ENCODE data around the gene DSCAML1.
A peak's percentile ranks its signal among the peaks of the same experiment; 100 is the strongest.

Gene DSCAML1

DNA sequence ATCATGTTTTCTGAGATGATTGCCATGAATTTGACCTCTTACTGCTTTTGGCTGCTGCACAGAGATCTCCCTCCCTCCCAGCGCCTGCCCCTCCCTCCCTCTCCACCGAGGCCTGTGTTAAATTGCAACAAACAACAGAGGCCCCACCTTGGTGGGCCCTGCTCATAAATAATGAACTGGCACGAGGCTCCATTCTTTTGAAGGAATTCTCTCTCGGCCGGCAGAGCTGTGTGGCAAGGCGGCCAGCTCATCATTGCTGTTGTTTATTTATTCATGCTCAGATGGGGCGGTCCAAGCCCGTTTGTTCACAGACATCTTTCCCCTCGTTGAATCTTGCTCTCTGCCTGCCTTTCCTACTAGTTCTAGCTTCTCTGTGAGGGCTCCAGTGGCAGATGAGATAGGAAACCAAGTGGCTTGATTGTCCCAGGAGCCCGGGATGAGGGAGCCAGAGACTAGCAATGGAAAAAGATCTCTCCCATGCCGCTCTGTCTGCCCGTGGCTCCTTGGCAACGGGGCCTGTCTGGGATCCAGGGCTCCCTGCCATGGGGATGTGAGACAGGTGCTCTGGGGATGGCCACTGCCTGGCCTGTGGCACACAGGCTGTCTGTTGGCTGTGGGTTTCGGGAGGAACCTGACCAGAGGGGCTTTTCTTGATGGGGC, 192.6 kb downstream of the DSCAML1 start:
- DNase-seq = no peak

DNA sequence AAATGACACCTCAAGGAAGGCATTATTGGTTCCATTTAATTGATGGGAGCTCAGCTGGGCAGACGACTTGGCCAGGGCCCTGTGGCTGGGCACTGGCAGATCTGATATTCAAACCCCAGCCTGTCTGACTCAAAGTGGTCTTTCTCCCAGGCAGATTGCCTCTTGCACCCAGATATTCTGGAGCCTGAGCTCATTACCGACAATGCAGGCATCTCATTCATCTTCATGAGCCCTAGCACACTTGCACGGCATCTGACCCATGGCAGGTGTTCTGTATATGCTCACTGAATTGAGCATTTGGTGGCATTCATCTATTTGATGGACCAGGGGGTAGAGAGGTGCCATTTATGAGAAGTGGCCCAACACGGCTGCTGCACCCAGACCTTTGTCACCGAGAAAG, 193.1 kb downstream of the DSCAML1 start:
- no peak for DNase-seq

DNA sequence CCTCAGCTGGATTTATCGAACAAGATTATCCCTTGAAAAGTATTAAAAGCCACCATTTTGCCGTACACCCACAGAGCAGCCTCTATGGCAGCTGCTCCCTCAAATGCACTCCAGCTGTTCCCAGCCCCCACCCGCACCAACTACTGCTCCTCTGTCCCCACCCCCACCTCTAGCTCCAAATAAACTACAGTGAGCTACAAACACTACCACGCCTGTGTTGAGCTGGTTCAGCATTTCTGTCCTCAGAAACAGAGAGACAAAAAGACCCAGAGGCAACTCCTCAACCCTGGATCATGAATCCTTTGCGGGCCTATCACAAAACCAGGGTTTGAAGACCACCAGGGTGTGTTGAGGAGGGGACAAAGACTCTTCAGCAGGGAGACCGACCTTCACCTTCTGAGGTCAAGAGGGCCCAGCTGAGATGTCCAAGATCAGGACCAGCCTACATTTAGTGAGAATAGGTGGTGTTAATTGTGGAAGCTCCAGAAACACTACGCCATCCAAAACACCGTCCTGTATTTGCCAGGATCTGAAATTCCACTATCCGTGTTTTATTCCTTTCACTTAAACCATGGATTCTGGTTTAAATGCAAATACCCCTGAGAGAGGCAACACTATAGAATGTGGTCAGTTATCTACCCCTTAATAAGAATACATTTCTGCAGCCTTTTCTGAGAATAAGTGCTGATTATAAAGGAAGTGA, 195.9 kb downstream of the DSCAML1 start:
- DNase-seq = no peak

DNA sequence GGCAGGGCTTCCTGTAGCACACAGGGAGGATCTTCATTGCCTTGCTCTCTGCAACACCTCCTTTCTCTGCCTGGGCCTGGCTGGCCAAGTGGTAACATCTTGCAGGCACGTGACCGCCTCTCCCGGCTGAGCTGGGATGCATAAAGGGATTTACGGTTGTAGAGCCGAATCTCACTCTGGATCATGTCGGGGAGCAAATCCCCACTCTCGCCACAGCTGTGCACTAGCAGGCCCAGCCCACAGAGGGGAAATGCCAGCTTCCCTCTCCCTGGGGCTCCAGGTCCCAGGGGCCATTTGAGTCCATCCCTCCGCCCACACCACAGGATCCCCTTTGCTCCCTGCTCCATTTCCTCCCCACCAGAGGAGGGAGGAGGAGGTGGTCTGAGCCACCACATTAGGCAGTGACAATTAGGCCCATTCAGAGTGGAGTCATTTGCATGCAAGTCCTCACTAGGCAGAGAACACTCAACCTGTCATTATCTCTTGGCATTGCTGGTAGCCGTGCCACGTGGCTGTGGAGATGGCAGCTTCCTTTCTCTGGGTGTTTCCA, 196.7 kb downstream of the DSCAML1 start:
- no peak for DNase-seq

DNA sequence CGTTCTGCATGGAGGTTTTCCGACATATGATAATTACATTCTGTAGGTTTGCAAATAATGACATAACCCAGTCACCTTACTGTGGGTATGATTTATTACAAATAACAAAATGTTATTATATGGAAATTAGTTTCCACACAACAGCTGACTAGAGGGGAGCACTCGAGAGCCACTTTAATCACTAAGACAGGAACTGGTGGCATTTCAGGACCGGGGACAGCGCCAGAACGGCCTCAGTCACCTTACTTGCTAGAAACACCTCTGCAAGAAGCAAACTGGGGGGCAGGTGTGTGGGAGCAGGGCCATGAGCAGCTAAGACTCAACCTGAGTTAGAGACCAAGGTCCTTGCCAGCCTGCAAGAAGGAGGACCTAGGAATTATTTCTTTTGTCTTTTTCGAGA, 199.9 kb downstream of the DSCAML1 start:
- DNase-seq = peak; percentile 7

DNA sequence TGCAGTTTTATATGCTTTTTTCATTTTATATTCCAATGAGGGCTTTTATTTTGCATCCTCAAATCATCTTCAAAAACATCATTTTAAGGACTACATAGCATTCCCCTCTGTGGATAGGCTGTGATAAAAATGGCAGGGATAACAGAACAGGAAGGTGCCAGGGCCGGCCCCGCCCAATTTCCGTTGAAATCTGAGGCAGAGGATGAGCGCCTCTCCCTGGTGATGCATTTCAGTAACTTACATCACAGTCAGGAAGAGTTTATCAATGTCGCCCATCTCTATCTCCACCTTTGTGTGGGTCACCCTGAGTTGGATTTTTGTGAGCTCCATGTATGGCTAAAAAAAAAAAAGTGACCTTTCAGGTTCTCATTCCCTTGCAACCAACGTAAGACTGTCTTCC, 201.6 kb downstream of the DSCAML1 start:
- no peak for DNase-seq

DNA sequence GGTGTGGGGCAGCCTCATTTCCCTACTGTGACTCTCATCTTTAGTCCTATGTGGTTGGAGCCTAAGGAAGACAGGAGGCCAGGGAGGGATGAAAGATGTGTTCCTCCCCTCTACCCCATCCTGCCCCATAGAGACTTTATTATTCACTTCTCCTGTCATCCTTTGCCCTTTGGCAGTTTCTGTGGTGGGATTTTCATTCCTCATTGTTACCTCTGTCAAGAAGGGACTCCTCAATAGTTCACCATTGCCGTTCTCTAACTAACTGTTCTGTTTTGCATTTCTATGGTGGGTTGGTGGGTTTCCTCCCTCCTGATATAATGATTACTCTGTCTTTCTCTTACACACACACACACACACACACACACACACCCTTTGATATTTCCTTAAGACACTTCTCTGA, 202.3 kb downstream of the DSCAML1 start:
- DNase-seq = no peak

DNA sequence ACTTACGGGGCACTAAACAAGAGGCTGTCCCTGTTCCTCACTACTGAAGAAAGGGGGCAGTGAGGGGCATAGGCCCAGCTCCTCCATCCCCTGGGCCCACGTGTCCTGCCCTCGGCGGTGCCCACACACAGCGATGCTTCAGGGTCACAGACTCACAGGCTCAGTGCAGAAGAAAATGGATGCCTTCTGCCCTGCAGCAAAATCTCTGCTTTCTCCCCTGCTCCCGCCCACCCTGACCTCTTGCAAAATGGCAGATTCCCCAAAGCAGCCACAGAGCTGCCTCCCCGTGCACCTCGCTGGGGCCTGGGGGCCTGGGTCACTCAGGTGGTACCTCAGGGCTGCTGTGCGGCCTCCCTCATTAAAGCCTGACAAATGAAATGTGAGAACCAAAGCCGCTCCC, 204.0 kb downstream of the DSCAML1 start:
- DNase-seq = no peak

DNA sequence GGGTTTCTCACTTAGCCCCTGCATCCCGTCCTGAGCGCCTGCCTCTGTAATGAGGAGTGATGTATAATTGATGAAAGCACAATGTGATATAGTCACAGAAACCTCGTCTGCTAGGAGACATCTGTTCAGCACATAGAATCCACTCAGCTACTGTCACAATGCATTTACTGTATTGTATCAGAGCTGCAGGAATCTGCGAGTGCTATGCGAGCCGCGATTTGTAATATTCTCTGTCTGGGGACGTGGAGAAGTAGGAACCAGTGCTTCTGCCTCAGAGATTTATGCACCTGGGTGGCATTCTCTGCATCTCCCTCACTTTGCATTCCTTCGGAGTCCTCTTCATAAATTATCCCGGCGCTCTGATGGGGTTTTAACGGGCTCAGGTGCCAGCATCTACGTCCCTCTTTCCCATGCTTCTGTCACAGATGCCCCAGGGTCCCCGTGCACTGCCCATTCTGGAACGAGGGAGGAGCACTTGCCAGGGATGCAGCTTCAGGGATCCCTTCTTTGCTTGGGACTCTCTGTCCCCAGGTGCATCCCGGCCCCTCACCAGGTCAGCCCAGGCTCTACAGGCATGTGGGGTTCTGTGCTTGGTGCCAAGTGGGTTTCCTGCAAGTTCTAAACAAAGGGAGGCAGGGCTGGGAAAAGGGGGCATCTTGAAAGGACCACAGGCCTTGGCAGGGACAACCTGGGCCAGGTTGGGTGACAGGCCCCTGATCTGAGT, 205.5 kb downstream of the DSCAML1 start:
- no peak for DNase-seq

DNA sequence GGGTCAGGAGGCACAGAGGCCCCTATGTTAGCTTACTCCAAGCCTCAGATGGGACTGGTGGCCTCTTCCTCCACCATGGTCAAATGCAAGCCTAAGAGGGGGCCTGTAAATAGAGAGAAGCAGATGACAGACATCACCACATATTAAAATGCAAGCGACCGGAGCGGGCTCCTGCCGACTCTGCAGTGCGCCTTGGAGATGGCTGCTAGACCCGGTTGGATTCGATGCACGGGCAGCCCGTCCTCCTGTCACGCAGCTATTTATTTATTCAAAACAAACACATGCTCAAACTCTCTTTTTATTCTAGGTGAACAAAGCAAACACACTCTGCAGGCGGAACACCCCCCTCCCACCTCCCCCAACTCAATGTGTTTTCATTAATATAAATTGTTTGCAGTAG, 208.0 kb downstream of the DSCAML1 start:
- no peak for DNase-seq

DNA sequence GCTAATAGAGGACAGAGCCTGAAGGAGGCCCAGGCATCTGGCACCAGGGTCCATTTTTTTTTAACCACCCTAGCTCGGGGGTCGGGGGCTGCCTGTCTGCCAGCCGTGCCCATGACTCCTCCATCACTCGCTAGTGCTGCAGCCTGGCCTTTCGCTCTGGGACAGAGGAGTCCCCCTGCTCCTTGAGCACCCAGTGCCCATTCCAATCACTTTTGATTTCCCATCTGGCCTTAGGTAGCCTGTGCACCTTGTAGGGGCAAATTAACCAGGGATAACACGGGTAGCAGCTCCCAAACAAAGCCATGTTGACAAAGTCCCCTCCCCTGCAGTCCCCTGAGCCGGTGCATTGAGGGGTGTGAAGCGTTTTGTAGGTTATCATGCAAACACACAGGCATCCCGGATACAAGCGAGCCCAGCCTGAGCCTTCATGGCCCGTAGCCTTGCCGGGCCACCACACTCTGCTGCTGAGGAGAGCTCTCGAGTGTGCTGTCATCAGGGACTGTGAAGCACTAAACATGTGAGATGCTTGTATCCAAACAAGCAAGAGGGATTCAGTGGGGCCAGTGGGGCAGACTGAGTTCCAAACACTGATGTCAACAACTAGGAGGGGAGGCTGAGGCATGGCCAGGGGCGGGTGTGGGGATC, 208.7 kb downstream of the DSCAML1 start:
- DNase-seq = no peak

DNA sequence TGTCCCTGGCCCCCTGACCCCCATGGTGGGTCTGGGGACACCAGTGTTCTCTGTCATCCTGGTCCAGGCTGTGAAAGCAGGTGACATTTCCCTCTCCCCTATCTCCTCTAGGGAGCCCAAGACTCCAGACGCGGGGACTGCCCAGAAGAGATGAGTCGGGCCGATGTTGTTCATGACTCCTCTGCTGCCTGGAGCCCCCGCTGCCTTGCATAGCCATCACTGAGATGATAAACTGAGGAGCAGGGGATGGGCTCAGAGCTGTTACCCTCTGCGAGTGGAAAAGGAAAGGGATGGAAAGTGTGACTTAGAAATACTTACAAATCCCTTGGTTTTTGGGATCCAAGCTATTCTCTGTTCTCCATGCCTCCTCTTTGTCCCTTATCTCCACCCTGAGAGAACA, 209.6 kb downstream of the DSCAML1 start:
- no peak for DNase-seq

DNA sequence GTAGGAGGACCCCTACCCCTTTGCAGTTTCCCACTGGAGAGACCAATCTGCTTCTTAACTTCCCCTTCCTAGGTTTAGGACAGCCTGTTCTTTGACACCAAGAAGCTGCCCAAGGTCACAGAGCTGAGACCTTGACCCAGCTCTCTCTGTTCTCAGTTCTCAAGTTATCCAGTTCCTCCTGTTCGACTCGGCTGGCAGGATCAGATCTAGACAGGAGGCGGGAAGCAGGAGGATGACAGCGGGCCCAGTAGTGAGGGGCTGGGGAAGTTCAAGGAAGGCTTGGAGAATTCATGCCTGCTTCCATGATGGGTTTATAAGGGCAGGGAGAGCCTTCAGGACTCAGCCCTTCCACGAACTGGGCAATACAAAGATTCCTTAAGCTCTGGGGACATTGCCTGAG, 210.6 kb downstream of the DSCAML1 start:
- DNase-seq = no peak

DNA sequence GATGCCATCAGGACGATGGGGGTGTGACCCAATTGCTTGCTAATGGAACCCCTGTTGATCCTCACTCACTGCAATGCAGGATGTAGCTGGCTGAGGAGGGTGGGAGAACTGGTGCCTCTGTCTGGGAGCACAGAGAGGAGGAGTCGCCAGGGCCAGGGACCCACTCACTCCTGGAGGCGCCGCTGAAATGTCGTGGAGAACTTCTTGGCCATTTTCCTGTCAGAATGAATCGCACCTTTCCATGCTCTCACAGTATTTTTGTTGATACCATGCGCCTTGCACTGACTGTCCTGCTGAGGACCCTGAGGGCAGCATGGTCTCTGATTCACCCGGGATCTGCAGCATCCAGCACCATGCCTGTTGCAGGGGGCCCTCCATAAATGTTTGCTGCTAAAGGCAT, 211.4 kb downstream of the DSCAML1 start:
- no peak for DNase-seq

DNA sequence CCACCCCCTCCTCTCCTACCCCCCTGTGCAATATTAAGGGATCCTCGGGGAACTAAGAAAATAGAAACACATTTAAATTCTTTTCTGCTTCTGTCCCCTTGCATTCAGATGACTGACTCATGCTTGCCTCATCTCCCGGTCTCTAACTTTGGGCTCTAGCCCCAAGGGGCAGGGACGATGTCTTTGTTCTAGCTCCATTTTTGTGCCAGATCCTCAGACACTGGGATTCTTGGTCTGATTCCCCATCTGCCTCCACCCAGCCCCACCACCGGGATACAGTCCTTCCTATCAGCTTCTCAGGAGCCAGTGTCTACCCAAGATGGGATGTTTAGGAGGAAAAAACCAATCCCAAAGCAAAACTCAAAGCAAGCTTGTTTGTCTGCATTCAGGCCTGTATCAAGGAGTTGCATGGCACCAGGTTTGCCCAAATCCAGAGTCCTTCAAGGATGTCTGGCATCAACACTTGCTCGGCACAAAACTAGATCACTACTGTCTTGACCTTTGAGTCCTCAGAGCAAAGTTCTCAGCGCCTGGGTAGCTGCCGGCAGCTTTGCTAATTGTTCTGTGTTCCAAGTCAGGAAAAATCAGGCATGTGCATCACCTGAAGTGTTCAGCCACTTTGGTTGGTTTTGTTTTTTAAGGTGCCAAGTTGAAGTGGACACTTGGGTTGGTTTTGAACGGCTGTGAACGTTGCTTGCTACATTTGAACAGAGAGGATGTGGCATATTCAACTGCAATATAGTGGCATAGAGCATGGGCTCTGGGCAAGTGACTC, 212.8 kb downstream of the DSCAML1 start:
- DNase-seq = no peak

DNA sequence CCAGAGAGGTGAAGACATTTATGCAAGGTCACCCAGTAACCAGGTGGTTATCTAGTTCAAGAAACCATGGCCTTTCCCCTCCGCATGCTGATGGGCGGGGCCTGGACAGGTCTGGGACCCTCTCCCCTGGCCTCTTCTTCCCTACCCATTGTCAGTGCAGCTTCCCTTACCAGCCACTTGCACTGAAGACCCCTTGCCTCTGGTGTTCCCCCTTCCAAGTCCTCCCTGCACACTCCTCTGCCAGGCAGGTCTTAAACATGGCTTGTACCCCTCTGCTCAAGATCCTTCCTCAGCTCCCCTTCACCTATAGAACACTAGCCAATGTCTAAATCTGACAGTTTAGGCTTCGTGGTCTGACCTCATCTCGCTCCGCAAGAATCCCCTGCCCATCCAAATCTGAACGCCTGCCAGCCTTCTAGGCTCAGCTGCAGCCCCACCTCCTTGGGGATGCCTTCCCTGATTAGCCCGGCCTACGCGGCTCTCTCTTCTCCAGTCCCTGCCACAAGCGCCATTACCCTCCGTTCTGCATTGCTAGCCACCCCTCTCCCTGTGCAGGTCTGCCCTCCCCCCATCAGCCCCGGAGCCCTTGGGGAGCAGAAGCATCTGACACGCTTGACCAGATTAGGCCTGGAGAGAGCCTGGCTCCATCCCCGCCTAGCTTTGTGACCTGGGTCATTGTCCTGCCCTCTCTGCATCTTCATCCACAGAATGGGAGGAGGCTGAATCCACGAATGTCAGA, 213.8 kb downstream of the DSCAML1 start:
- DNase-seq = no peak

DNA sequence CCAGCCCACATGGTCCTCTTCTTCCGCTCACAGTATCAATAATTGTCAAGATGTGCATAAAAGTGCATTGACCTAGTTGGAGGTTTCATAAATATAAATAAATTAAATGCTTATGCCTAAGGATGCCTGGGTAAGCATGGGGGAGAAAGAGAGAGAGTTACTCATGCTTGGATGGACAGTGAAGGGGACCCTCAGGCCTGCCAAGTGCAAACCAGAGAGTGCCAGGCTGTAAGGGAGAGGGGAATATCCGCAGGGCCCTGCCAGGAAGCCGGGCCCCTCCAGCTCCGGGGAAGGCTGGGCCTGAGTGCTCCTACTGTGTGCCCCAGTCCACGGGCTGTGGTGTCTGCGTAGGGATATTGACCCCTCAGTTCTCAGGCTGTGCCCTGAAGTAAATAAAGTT, 214.6 kb downstream of the DSCAML1 start:
- no peak for DNase-seq

DNA sequence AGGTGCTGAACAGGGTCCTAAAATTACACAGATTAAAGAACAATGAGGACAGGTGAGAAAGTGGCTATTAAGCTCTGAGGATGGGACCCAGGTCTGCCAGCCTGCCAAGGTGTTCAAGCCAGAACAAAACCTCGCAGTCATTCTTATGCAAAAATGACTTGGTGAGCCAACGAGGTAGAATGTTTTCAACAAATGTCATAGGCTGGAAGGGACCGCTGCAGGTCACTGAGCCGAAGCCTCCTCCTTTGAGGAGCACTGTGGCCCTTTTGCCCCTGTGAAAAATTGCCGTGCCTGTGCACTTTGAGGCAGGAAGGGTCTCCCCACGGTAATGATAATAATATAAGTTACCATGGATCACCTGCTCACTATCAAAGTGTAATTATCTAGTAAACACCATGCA, 216.2 kb downstream of the DSCAML1 start:
- no peak for DNase-seq

DNA sequence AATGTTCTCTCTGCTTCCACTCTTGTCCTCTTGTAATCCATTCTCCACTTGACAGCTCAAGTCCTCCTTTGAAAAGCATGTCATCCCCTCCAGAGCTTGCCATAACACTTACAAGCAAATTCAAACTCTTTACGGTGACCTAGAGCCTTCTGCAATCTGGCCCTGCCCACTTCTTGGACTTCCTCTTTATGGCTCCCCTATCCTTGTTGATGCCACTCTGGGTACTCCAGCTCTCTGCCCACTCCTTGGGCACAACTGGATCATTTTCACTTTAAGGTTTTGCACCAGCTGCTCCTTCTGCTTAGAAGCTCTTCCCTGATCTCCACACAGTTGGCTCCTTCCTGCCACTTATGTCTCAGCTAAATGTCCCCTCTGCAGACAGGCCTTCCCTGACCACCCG, 217.9 kb downstream of the DSCAML1 start:
- DNase-seq = no peak

DNA sequence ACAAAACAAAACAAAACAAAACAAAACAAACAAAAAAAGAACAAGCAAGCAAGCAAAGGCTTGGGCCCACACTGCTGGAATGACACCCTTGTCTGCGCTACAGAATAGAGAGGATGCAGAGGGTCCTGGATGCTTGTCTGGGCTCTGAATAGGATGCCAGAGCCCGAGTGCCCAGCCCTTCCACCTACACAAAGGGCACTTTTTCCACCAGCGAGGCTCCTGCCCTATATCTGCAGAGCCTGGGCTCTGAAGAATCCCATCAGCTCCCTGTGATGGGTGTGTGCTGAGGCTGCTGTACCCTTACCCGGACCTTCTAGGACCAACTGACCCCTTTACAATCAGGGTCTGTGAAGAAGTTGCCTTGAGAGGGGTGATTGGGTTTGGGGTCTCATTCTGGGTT, 221.2 kb downstream of the DSCAML1 start:
- DNase-seq = no peak

DNA sequence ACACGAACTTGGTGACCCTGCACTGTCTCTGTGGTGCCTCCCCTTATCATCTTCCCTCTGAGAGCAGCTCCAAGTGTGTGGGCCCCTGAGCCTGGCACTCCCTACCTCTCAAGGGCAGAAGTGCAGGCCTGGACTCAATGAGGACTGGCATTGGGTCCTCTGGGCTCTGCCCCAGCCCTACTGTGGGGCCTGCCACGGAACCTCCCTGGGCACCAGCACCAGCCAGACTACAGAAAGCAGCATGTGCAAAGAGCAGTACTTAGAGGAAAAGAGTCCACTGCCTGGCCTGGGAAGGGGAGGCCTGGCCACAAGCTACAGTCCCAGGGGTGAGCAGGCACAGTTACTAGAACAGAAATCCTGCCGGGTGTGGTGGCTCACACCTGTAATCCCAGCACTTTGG, 222.5 kb downstream of the DSCAML1 start:
- DNase-seq = no peak

DNA sequence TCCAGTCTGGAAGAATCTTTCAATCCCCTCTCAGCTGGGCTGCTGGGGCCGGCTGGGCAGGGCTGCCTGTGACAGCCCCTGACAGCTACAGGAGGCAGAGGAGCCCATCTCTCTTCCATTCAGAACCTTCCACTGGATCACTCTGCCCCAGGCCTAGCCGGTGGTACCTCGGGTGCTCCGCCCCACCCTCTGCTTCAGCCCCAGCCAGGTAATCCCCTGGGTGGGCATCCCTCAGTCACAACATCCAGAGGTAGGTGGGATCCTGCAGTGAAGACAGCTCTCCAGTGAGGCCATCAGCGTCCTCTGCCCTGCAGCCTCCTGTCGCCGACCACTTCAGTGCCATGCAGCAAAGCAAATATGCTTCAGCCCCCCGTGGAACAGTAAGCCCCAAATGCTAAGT, 223.7 kb downstream of the DSCAML1 start:
- no peak for DNase-seq

Data from CD4-positive, alpha-beta T cell treated with Interleukin-17A for 1 hour (primary cell).